GM18868 (cell line): ENCODE data around the gene FGGY.

Experiments
- ATAC-seq: cut with Tn5 transposase; IDR thresholded peaks from one replicate; pipeline ENCODE4 v1.9.1; 2021; ENCODE audit warnings: mild to moderate bottlenecking, moderate library complexity; ENCODE audit not compliant: unreplicated experiment

The FGGY gene

DNA sequence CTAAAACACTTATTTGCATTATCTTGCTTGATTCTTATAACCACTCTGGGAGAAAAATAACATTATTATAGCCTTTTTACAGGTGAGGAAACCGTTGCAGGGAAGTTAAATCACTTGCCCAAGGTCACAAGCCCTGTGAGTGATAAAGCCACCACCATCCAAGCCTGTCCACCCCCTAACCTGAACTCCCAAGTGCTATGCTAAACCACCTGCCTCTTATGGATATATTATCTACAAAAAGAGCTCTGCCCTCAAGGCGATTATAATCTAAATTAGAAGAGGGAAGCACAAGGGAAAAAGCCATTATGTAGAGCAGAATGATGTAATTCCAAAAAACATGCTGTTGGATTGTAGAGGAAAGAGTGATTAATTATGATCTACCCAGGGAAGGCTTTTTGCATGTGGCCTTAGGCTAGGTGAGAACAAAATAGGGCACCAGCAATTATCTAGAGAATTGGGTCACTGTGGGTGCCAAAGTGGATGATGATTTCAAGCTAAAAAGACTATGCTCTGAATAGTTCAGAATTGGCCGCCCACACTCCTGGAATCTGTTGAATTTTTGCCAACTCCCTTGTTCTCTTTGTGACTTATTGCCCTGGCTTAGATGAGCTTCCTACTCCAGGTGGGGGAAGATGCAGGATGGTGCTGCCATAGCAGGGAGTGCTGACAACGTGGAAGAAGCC, 205.3 kb downstream of the FGGY start:
- ATAC-seq, result no peak

DNA sequence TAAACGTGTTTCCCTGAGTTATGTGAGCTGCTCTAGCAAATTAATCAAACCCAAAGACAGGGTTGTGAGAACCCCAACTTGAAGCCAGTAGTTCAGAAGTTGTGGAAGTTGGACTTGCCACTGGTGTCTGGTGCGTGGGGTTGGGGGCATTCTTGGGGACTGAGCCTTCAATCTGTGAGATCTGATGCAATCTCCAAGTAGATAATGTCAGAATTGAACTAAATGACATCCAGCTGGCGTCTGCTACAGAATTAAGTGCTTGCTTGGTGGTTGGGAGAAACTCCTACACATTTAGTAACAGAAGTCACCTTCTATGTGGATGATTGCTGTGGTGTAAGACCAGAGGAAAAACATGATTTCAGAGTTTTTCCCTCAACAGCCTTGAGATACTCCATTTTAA, 207.4 kb downstream of the FGGY start:
- no peak for ATAC-seq

DNA sequence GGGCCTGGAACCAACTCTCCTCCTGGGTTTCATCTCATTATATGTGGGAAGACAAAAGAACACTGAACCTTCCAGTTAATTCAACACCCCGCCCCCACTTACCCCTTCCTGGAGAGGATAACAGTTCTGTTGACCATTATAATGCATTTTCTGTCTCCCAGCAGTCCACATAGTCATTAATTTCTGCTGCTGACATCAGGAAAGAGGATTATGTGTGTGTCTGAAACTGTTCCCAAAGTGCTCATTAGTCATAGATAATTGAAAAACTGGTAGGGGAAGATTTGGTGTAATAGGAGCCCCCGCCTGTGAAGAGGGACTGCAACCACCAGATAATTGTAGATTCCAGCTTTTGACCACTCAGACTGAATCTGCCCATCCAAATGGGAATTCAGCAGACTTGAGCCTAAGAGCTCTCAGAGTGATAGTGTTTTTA, 208.7 kb downstream of the FGGY start:
- ATAC-seq, result no peak

DNA sequence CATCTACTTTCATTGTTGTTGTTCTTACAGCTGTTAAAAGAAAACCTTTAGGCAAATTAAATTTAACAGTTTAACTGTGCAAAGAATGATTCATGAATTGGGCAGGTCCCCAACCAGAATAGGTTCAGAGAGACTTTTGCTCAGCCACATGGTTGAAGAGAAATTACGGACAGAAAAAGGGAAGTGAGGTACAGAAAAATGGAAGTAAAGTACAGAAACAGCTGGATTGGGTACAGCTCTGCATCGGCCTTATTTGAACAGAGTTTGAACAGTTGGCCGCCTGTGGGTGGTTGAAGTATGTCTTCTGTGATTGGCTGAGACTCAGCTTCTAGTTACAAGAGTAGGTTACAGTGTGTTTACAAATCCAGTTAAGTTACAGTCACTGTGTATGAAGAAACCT, 210.1 kb downstream of the FGGY start:
- ATAC-seq, result peak; percentile 92

DNA sequence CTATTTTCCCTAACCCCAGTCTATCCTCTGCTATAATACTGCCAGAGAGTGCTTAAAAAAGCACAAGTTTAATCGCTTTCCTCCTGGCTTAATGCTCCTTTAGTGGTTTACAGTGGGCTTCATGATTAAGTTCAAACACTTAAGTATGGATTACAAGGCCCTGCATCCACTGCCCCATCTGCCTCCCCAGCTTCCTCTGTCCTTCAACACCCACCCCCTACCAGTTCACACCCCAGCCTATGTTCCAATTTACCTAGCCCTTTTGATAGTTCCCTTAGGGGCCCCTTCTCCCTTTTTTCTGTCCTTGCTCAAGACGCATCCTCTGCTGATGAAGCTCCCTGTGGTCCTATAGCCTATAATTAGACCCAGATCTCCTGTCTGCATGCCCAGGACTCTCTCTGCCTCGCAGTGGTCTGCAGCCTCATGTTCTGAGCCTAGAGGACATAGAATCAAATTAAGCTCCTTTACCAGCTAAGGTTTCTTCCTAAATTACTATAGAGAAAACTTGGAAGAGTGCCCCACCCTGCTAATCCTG, 212.5 kb downstream of the FGGY start:
- no peak for ATAC-seq

DNA sequence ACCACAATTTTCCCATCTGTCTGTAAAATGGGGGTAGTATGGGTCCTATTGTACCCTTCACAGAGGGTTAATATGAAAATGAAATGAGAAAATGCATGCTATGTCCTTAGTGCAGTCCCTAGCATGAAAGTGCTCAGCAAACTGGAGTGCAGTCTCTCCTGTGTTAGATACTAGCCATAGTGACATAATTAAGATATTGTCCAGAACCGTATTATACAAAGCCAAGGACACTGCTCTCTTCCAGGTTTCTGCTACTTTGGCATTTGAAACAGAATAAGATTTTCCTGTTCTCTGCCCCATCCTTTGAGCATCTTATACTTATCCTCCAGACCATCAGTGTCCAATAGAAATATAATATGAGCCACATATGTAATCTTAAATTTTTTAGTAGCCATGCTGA, 213.4 kb downstream of the FGGY start:
- no peak for ATAC-seq

DNA sequence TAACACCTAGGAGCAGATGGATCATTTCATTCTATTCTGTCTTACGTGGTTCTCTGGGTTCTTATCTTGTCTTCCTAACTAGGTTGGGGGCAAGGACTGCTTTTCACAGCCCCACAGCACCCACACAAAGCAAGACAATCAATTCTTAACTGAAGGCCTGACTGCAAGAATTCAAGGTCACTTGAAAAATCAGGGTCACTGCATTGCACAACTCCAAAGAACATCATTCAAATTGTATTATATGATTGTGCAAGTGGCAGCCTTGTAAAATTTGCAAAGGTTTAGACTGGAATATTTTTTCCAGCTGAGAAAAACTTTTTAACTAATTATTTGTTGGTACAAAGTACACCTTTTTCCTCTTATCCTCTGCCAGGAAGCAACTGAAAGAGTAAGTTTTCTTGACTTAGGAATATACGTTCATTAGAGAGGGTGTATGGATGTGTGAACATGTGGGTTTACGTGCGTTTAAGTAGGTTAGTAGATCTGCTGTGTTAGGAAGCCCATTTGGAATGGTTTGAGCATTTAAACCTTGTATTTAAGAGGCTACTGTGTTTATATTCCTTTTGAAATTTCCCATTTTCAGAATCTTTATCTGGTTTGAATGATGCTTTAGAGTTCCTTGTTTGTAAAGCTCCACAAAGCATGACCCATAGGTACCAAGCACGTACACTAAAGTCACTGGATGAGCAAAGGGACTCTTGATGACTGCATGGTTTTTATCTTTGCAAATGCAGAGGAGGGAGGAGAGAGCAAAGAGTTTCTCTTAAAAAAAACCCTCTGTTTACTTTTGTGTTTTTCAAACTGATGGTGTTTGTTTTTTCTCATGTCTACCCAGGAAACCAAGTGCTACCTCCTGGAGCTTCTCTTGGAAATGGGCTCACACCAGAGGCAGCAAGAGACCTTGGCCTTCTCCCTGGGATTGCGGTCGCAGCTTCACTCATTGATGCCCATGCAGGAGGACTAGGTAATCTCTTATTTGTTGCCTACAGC, 214.9 kb downstream of the FGGY start:
- ATAC-seq, result no peak

DNA sequence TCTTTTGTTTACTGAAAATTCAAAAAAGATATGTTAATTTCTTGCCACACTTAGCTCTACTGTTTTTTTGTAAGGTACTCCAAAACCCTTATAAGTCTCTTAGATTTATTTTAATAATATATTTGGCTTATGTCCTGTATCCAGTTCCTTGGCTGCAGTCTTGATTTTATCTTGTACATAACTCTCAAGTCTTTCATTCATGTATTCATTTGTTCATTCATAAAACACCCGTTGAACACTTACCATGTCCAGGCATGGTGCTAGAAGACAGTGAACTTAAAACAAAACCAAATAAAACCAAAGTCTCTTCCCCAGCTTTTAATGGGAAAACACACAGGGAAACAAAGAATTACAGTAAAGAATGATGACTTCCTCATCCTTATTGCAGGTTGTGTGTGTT, 215.8 kb downstream of the FGGY start:
- no peak for ATAC-seq

DNA sequence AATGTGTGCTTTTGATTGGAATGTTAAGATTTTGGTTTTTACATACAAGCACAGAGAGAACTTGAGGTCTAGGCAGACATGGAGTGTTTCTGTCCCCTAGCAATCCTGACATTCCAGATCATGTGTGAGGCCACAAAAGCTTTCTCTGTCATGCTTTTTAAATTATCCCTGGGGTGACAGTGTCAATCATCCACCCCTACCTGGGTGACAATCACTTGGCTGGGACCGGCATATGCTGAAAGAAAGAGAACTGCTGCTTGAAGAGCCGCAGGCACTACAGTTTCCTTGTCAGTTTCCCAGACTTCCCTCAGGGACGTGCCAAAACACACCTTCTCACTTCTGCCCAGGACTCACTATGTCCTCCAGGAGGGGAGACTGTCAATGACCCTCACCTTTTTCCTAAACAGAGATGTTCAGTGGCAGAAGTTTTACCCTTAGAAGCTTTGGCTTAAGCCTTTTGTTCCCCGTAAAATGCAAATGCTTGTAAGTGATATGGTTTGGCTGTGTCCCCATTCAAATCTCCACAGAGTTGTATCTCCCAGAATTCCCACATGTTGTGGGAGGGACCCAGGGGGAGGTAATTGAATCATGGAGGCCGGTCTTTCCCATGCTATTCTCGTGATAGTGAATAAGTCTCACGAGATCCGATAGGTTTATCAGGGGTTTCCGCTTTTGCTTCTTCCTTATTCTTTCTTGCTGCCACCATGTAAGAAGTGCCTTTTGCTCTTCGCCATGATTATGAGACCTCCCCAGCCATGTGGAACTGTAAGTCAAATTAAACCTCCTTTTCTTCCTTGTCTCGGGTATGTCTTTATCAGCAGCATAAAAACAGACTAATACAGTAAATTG, 217.4 kb downstream of the FGGY start:
- no peak for ATAC-seq

DNA sequence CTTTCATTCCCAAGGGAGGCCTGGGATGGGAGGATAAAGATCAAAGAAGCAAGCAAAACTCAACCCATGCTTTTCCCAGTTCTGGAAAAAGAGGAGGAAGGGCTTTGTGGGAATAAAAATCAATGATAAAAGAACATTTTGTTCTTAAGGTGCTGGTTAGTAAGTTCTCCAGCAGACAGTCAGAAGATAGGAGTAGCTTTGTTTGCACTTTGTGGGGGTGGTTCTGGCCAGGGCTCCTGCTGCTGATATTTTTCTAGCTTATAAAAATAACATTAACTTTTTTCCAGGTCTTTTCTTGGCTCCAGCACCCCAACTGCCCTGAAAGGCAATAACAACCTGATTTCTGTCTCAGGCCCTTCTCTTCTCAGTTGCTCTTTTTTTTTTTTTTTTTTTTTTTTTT, 220.0 kb downstream of the FGGY start:
- ATAC-seq, result no peak

DNA sequence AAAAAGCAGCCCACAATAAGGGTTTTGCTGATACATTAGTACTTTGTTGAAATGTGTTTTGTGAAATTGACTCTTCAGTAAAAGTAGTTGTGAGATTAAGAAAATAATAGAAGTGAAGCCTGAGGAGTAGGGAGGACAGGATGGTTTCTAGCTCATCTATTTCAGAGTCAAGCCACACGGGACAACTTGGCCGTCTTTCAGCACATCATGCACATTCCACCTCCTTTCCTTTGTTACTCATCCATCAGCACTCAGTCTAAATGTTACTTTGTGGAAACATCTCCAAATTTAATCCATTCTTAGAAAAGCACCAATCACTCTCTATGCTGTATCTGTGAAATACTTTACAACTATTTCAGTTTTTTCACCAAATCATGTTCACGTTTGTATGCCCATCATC, 223.3 kb downstream of the FGGY start:
- ATAC-seq, result no peak

DNA sequence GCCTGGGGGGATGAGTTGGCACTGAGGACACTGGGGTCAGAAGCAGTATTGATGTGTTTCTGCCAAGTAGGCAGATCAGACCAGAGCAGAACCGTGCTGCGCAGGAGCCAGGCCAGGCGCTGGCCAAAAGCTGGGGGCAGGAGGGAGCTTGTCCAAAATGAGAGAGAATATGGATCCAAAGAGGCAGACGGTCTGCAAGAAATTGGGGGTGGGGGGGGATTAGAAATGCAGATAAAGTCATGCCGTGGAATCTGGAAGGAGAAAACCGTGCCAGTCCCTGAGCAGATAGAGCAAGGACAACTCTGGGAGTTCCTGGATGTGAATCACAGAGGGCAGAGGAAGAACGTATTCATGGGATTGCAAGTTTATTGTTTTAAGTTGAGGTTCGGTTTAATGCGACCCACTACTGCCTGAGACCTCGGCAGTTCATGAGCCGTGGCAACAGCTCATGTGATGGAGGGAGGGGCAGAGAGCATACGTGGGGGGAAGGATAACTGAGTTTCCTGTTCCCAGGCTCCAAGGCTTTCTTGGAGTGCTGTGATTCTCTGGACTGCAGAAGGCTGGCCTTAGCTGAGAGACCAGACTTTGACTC, 224.0 kb downstream of the FGGY start:
- no peak for ATAC-seq

DNA sequence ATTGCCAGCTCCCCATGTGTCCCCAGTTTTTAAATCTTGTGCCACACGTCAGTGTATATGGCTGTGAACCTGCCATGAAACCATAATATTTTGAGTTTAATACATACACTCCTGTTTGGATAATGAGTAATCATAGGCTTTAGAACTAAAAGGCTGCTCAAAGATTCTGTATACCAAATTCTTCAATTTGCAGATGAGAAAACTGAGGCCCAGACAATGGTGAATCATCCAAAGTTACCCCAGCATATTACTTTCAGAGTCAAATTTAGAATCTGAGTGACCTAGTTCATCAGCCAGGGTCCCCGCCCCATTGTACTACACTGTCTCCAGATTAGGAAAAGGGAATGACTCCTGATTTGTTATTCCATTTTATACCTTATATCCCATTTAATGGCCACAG, 224.6 kb downstream of the FGGY start:
- no peak for ATAC-seq

DNA sequence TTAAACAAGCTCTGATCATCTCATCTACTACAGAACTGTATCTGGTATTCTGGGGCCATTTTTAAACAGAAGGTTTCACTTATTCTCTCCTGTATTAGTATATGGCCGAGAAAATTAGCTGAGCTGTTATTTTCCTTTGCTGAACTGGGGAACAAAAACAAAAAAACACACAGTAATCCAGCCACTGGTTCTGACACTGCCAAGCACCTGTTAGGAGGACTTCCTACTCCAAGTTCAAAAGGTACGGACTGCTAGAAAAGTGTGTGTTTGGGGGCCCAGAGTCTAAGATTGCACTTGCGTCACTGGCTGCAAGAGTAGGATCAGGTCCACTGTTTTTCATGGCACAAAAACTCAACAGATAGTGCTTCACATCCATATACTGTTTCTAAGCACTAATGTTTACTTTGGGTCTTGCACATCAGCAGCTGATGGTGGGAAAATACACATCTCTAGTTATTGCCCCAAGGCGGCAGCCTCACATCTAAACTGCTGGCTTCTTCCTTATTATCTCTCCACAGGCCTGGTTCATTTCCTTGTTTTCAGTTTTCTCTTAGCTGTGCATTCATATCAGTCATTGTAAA, 226.1 kb downstream of the FGGY start:
- no peak for ATAC-seq

DNA sequence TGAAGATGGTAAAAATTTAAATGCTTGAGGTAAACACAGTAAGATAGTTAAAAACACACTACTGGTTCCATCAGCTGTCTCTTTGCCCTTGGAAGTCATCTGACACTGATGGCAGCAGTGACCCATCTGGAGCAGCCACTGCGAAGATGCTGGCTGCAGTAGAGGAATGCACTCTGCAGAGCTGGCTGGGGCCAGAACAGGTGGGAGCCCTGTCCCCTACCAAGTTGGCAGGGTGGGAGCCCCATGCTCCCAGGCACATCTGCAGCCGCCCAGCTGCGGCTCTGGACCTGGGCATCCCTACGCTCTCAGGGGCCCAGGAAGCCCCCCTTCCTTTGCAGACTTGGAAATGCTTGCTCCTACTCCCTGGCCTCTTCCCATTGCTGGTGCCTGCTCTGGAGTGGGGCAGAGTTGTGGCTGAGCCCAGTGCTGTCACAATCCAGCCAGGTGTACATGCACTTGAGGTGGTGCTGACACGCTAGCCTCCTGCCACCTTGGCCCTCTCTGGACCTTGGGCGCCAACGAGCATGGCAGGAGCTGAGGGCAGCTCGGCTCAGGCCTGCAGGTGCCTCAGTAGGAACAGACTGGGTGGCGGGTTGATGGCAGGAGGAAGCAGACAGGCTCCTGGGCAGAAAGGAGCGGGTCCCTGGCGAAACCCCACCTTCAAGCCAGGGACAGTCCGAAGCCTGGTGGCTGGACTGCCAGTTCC, 227.0 kb downstream of the FGGY start:
- no peak for ATAC-seq

DNA sequence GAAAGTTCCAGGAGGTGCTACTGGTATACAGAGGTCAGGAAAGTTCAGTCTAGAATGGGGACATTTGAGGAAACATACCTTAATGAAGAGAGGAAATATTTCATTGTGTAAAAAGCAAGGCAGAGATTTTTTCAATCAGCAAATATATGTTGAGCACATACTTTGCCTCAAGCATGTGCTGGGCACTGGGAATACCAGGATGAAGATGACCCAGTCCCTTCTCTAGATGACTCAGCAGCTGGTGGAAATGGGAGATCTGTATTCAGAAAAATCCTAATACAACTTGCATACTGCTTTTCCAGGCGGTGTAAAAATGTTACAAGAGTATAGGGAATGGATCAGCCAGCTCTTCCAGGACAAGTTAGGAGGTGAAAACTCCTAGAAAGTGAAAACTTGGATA, 229.3 kb downstream of the FGGY start:
- ATAC-seq, result no peak

DNA sequence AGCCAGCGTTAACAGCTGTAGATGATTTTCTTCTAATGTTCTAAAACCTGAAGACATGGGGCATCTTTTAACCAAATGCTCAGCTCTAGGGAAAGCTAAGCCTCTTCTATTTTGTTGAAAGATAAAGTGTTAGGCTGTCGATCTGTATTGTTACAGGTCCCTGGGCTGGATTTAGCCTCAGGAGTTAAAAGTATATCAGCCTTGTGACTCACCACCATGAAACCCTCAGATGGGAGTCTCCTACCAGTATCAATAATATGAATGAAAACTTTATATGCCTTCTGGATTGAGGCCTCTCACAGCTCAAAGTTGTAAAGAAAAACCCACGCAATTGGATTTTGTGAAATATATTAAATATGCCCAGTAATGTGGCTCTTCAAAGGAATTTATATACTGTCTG, 231.6 kb downstream of the FGGY start:
- no peak for ATAC-seq

DNA sequence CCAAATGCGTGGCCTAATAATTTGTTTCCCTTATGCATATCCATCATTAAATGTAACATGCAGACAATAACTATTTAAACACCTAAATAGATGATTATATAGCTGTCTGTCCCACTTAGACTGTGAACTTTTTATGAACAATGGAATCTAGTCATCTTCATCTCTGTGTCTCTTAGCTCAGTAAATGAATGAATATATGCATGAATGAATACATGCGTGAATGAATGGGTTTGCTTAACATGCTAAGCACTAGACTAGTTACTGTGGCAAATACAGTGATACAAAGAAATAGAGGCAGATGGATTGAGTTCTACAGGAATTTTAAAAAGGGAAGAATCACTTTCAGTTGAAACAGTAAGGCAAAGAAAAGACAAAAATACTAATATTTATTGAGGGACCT, 232.0 kb downstream of the FGGY start:
- no peak for ATAC-seq

DNA sequence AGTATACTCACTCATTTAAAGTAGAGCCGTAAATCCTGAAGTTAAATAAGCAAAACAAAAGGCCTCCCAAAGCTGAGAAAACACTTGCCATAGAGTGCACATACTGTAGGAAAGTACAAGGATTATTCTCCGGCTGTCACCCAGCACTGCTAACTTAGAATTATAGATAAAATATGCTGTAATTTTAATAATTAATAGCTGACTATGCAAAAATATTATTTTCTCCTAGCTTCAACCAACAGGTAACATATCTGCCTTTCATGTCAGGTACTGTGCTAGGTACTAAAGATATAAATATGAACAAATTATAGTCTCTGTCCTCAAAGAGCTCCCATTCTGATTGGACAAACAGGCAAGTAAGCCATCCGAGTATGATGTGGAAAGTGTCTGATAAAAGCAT, 233.2 kb downstream of the FGGY start:
- ATAC-seq, result no peak

DNA sequence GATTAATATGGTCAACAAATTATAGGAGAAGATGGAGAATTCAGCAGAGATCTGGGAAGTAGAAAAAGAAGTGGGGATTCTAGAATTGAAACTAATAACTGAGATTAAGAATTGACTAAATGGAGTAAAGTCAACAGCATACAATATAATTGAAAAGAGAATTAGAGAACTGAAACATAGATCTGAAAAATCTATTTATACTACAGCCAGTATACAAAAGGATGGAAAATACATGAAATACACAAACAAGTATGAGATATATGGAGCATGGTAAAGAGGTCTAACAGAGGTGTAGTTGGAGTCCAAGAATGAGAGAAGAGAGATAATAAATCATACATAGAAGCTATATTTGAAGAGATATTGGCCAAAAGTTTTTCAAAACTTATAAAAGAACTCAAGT, 235.2 kb downstream of the FGGY start:
- ATAC-seq, result peak; percentile 74
